Measurements from ENCODE around the gene TBC1D8. TPM values are rescaled to one million over a fixed set of nuclear protein-coding genes. Genes with fewer than 3 reads are reported as not detected.
A peak's percentile ranks its signal among the peaks of the same experiment; 100 is the strongest.

Gene TBC1D8
- total RNA-seq, 4 donors from 2014 or later, result 77.6 to 511 (median 239) TPM

DNA sequence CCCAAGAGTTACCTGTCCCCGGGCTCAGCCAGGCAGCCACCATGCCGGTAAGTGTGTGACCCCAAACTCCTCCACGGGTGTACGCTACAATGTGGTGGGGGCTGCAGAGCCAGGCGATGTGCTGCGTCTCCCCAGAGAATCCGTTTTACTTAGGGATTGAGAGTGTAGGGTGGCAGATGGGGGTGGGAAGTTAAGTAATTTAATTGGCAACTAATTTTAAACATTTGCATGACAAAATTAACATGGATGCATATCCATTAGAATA, 175.7 kb downstream of the TBC1D8 start:
- TF ChIP-seq, protein P1, sequence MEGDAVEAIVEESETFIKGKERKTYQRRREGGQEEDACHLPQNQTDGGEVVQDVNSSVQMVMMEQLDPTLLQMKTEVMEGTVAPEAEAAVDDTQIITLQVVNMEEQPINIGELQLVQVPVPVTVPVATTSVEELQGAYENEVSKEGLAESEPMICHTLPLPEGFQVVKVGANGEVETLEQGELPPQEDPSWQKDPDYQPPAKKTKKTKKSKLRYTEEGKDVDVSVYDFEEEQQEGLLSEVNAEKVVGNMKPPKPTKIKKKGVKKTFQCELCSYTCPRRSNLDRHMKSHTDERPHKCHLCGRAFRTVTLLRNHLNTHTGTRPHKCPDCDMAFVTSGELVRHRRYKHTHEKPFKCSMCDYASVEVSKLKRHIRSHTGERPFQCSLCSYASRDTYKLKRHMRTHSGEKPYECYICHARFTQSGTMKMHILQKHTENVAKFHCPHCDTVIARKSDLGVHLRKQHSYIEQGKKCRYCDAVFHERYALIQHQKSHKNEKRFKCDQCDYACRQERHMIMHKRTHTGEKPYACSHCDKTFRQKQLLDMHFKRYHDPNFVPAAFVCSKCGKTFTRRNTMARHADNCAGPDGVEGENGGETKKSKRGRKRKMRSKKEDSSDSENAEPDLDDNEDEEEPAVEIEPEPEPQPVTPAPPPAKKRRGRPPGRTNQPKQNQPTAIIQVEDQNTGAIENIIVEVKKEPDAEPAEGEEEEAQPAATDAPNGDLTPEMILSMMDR (IDR thresholded peaks at IDR 0.05), result no peak
- TF ChIP-seq POLR2A (IDR thresholded peaks at IDR 0.05), result no peak
- peaks cover 0 to 50% (median 0%) of the 10 kb centered on the region in 3 donors for H3K36me3 ChIP-seq
- no peaks in the 10 kb centered on the region for H3K27me3 ChIP-seq
- DNase-seq, result no peak
- H3K27ac ChIP-seq, result no peak overlapping the region
- no peak overlapping the region for H3K4me3 ChIP-seq
- peaks cover 0 to 4% (median 0%) of the 10 kb centered on the region in 4 donors for H3K4me1 ChIP-seq
- H3K9me3 ChIP-seq, result no peaks in the 10 kb centered on the region

- TF ChIP-seq, protein P1 (IDR thresholded peaks at IDR 0.05), result no peak
- TF ChIP-seq POLR2A (IDR thresholded peaks at IDR 0.05), result no peak
- Histone ChIP-seq H3K27ac (no peak overlapping the region), H3K4me3 (no peak overlapping the region), H3K9me3 (no peaks in the 10 kb centered on the region), H3K36me3 (peaks cover 0 to 54% (median 0%) of the 10 kb centered on the region in 3 donors), H3K4me1 (peaks cover 0 to 4% (median 0%) of the 10 kb centered on the region in 4 donors), H3K27me3 (no peaks in the 10 kb centered on the region)
- peak in 1 of 3 donors; percentile 29 for DNase-seq
Observed at GRCh38 chr2:100974712-100975520, 176.3 kb downstream of the TBC1D8 start.

DNA sequence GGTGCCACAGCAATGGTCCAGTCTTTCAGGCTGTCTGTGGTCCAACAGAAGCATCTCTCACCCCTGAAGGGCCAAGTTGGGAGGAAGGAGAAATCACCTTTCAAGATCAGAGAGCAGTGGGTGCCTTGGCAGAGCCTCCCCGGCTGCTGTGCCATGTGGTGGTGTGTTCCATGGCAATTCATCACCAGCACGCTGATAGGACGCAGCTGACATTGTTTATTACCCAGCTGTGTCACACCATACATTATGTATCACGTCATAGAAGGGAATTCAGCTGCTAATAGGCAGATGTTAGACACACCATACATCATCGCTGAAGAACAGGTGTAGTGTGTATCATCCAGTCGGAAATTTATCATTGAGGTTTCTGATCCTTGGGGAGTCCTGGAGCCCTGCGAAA, 178.7 kb downstream of the TBC1D8 start:
- TF ChIP-seq, protein P1 (IDR thresholded peaks at IDR 0.05), result no peak
- TF ChIP-seq POLR2A (IDR thresholded peaks at IDR 0.05), result no peak

DNA sequence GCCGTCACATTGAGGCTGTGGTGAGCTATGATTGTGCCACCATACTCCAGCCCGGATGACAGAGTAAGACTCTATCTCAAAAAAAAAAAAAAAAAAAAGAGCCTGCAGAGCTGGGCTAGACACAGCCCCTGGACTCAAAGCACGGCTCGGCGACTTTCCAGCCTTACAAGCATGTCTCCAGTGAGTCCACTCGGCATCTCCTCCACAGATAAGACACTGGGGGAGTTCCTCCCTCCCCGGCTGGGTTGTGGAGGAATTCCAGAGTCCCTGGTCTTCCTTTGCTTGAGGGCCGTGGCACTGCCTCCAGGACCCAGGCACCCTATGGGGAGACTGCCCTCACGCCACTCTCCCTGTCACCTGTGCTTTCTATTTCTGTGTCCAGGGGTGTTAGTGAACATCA, 180.0 kb downstream of the TBC1D8 start:
- Histone ChIP-seq H3K27ac (no peak overlapping the region), H3K36me3 (peaks cover 0 to 59% (median 0%) of the 10 kb centered on the region in 3 donors), H3K4me1 (no peaks in the 10 kb centered on the region), H3K9me3 (no peaks in the 10 kb centered on the region), H3K4me3 (no peak overlapping the region), H3K27me3 (no peaks in the 10 kb centered on the region)
- TF ChIP-seq POLR2A (IDR thresholded peaks at IDR 0.05), result no peak
- TF ChIP-seq, protein P1 (IDR thresholded peaks at IDR 0.05), result no peak
- peak in 1 of 3 donors; percentile 37 for DNase-seq

More for the DNA sequence above, 178.7 kb downstream of the TBC1D8 start:
- Histone ChIP-seq H3K27me3 (no peaks in the 10 kb centered on the region), H3K36me3 (peaks cover 0 to 62% (median 0%) of the 10 kb centered on the region in 3 donors), H3K4me3 (no peak overlapping the region), H3K27ac (no peak overlapping the region), H3K4me1 (peaks cover 0 to 4% (median 0%) of the 10 kb centered on the region in 4 donors), H3K9me3 (no peaks in the 10 kb centered on the region)
- DNase-seq, result no peak

DNA sequence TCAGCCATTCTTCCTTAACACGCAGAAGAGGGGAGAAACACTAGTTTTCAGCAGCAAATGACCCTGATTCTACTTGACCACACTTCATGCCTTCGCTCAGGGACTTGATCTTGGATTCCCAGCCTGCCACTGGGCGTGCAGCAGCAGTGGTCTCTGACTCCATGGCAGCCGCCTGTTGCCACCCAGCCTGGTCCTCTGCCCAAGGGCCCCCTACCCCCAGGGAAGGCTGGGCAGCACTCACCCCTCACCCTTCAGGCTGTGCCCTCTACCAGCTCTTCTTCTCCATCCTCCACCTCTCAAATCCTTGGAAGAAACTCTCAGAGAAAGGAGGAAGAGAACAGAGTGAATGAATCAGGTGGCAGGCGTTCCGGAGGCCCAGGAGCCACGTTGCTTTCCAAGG, 181.2 kb downstream of the TBC1D8 start:
- no peak for TF ChIP-seq POLR2A (IDR thresholded peaks at IDR 0.05)
- TF ChIP-seq, protein P1 (IDR thresholded peaks at IDR 0.05), result no peak
- peak in 1 of 3 donors; percentile 34 for DNase-seq
- H3K36me3 ChIP-seq, result peaks cover 0 to 52% (median 0%) of the 10 kb centered on the region in 3 donors

More for the DNA sequence above, 181.2 kb downstream of the TBC1D8 start:
- Histone ChIP-seq H3K4me1 (no peaks in the 10 kb centered on the region), H3K9me3 (no peaks in the 10 kb centered on the region), H3K27me3 (no peaks in the 10 kb centered on the region), H3K27ac (no peak overlapping the region), H3K4me3 (no peak overlapping the region)
